Testis (tissue), 2 donors: ENCODE measurements around the gene KCNH5.

Experiments used
- CTCF ChIP-seq, 3 experiments: fragments of 450-650 bp in 2 of 3; fragments of 200-600 bp in 1 of 3; sonication (generic) in 1 of 3; IDR thresholded peaks; one replicate each; pipeline ENCODE4 v1.5.1; 2016 to 2019; ENCODE audit warnings: antibody characterized with exemption in 3 of 3, mild to moderate bottlenecking in 2 of 3, moderate library complexity in 1 of 3
- POLR2A ChIP-seq: fragments of 450-650 bp; IDR thresholded peaks from one replicate; pipeline ENCODE4 v1.6.1; 2017; ENCODE audit warnings: antibody characterized with exemption, mild to moderate bottlenecking, moderate library complexity

GRCh38 chr14:62687818-62688217, 357.4 kb downstream of the KCNH5 start:
- TF ChIP-seq CTCF (IDR thresholded peaks at IDR 0.05) = no peak
- no peak for TF ChIP-seq POLR2A
